WERI-Rb-1 (cell line): Measurements from ENCODE around the gene DUSP3.

Experiments
- DNase-seq: peaks from one replicate; pipeline ENCODE4 v3.0.0-alpha.2; 2020
- H3K27ac ChIP-seq: fragments of 250-450 bp; sonication (Bioruptor Pico); 2 replicates; pipeline ENCODE4 v1.5.1; 2020; ENCODE audit warnings: mild to moderate bottlenecking, moderate library complexity
- H3K27me3 ChIP-seq: fragments of 250-450 bp; sonication (Bioruptor Pico); 2 replicates; pipeline ENCODE4 v1.5.1; 2021; ENCODE audit warnings: mild to moderate bottlenecking, low read depth, moderate library complexity; ENCODE audit not compliant: insufficient read depth, severe bottlenecking
- H3K36me3 ChIP-seq: fragments of 250-450 bp; sonication (Bioruptor Pico); 2 replicates; pipeline ENCODE4 v1.5.1; 2020; ENCODE audit warnings: mild to moderate bottlenecking, moderate library complexity
- H3K4me3 ChIP-seq: 2 replicates; pipeline ENCODE4 v1.5.1; 2011; ENCODE audit warnings: low read depth, mild to moderate bottlenecking, control low read depth, low read length
- H3K9me3 ChIP-seq: fragments of 250-450 bp; sonication (Bioruptor Pico); 2 replicates; pipeline ENCODE4 v1.5.1; 2021; ENCODE audit warnings: mild to moderate bottlenecking, moderate library complexity; ENCODE audit not compliant: severe bottlenecking
- CTCF ChIP-seq: IDR thresholded peaks from 2 replicates; pipeline ENCODE4 v1.5.1; 2011; ENCODE audit warnings: low read depth, mild to moderate bottlenecking, control low read depth, inconsistent platforms, low read length

DUSP3 gene

GRCh38 chr17:43769859-43770258 is 8.9 kb downstream of the DUSP3 start:
- no peaks in the 10 kb centered on the region for H3K9me3 ChIP-seq
- peaks cover 45% of the 10 kb centered on the region for H3K36me3 ChIP-seq
- no peak for TF ChIP-seq CTCF
- H3K4me3 ChIP-seq = no peak overlapping the region
- no peaks in the 10 kb centered on the region for H3K27me3 ChIP-seq
- no peak overlapping the region for H3K27ac ChIP-seq
- DNase-seq = no peak

GRCh38 chr17:43769426-43769825 is 9.4 kb downstream of the DUSP3 start:
- no peak for TF ChIP-seq CTCF
- peaks cover 41% of the 10 kb centered on the region for H3K36me3 ChIP-seq
- H3K9me3 ChIP-seq = no peaks in the 10 kb centered on the region
- no peak overlapping the region for H3K27ac ChIP-seq
- H3K4me3 ChIP-seq = no peak overlapping the region
- H3K27me3 ChIP-seq = no peaks in the 10 kb centered on the region
- DNase-seq = no peak

GRCh38 chr17:43768943-43769342 is 9.8 kb downstream of the DUSP3 start:
- Histone ChIP-seq H3K36me3 (peaks cover 37% of the 10 kb centered on the region), H3K4me3 (no peak overlapping the region), H3K9me3 (no peaks in the 10 kb centered on the region), H3K27ac (no peak overlapping the region), H3K27me3 (no peaks in the 10 kb centered on the region)
- DNase-seq = no peak
- no peak for TF ChIP-seq CTCF

- Histone ChIP-seq H3K27ac (no peak overlapping the region), H3K36me3 (peaks cover 33% of the 10 kb centered on the region), H3K9me3 (no peaks in the 10 kb centered on the region), H3K4me3 (no peak overlapping the region), H3K27me3 (no peaks in the 10 kb centered on the region)
- no peak for DNase-seq
- TF ChIP-seq CTCF = no peak
These were observed 10.4 kb downstream of the DUSP3 start for GRCh38 chr17:43768382-43768781.

GRCh38 chr17:43767713-43768059 is 11.1 kb downstream of the DUSP3 start:
- TF ChIP-seq CTCF = no peak
- no peak for DNase-seq
- peaks cover 26% of the 10 kb centered on the region for H3K36me3 ChIP-seq
- no peak overlapping the region for H3K4me3 ChIP-seq
- H3K27me3 ChIP-seq = no peaks in the 10 kb centered on the region
- no peaks in the 10 kb centered on the region for H3K9me3 ChIP-seq
- H3K27ac ChIP-seq = no peak overlapping the region

GRCh38 chr17:43767053-43767712 is 11.6 kb downstream of the DUSP3 start:
- H3K27me3 ChIP-seq = no peaks in the 10 kb centered on the region
- no peak for DNase-seq
- no peak overlapping the region for H3K4me3 ChIP-seq
- H3K9me3 ChIP-seq = no peaks in the 10 kb centered on the region
- TF ChIP-seq CTCF = no peak
- peaks cover 21% of the 10 kb centered on the region for H3K36me3 ChIP-seq
- no peak overlapping the region for H3K27ac ChIP-seq
